Activated T-helper 9 cell treated with anti-CD3 and anti-CD28 coated beads, Interleukin-2, amount 50 U/mL, for 16 hours (primary cell): ENCODE results near the gene RMRP.

Experiments
- DNase-seq: peaks from one replicate; pipeline ENCODE4 v3.0.0-alpha.2; 2020; ENCODE audit warnings: low read depth

RMRP gene

DNA sequence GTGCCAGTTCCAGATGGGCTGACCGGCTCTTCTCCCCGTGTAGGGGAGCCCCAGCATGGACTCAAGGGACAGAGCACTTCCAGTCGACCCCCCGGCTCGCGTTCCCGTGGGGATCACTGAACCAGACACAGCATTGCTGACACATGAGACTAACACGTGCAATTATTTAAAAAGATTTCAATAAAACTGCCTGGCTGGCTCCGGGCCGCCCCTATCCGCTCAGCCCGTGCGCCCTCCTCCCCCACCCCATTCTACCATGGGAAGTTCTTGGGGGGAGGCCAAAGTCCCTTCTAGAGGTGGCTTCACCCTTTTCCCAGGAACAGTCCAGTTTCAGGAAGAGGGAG, 48.0 kb downstream of the RMRP start:
- no peak for DNase-seq

DNA sequence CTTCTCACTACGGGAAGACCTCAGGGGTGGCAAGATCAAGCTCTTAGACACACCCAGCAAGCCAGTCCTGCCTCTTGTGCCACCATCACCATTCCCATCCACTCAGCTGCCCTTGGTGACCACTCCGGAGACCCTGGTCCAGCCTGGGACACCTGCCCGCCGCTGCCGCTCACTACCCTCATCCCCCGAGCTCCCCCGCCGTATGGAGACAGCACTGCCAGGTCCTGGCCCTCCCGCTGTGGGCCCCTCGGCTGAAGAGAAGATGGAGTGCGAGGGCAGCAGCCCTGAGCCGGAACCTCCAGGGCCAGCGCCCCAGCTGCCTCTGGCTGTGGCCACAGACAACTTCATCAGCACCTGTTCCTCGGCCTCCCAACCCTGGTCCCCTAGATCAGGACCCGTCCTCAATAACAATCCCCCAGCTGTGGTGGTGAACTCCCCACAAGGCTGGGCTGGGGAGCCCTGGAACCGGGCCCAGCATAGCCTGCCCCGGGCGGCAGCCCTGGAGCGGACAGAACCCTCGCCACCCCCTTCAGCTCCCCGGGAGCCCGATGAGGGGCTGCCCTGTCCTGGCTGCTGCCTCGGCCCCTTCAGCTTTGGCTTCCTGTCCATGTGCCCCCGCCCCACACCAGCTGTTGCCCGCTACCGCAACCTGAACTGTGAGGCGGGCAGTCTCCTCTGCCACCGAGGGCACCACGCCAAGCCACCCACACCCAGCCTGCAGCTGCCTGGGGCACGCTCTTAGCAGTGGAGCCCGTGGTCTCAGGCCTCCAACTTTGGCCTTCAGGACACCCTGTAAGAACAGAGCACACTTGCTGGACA, 48.6 kb downstream of the RMRP start:
- DNase-seq: no peak

- no peak for DNase-seq
Observed at GRCh38 chr9:35608221-35608620, 49.6 kb downstream of the RMRP start.
